ENCODE data around the gene MAST1. TPM values are rescaled to one million over a fixed set of nuclear protein-coding genes. Genes with fewer than 3 reads are reported as not detected.
A peak's percentile ranks its signal among the peaks of the same experiment; 100 is the strongest.

The MAST1 gene
- total and polyA plus RNA-seq, 8 donors, result 0.43 to 33.9 (median 1.3) TPM; not detected in 1

GRCh38 chr19:12882589-12882988 is 44.3 kb downstream of the MAST1 start:
- intact Hi-C loops (cut with DNase I; ENCODE audit: low total_unique reads), result loop anchor here (10.0 kb wide), 1 partner anchor 52 kb away; the partner anchor contains the start of genes CALR and FARSA
- Histone ChIP-seq H3K36me3 (peaks cover 7 to 12% (median 12%) of the 10 kb centered on the region in 4 donors), H3K4me3 (no peak overlapping the region), H3K4me1 (peaks cover 22 to 50% (median 42%) of the 10 kb centered on the region in 4 donors), H3K9me3 (peaks cover 0 to 16% (median 12%) of the 10 kb centered on the region in 4 donors), H3K27ac (peak overlapping the region in 2 of 5 donors; percentile 34 to 92), H3K27me3 (peaks cover 0 to 26% (median 12%) of the 10 kb centered on the region in 3 donors)
- TF ChIP-seq, protein P1, sequence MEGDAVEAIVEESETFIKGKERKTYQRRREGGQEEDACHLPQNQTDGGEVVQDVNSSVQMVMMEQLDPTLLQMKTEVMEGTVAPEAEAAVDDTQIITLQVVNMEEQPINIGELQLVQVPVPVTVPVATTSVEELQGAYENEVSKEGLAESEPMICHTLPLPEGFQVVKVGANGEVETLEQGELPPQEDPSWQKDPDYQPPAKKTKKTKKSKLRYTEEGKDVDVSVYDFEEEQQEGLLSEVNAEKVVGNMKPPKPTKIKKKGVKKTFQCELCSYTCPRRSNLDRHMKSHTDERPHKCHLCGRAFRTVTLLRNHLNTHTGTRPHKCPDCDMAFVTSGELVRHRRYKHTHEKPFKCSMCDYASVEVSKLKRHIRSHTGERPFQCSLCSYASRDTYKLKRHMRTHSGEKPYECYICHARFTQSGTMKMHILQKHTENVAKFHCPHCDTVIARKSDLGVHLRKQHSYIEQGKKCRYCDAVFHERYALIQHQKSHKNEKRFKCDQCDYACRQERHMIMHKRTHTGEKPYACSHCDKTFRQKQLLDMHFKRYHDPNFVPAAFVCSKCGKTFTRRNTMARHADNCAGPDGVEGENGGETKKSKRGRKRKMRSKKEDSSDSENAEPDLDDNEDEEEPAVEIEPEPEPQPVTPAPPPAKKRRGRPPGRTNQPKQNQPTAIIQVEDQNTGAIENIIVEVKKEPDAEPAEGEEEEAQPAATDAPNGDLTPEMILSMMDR (IDR thresholded peaks at IDR 0.05), result no peak
- no peak for TF ChIP-seq EP300 (IDR thresholded peaks at IDR 0.05)
- TF ChIP-seq POLR2AphosphoS5 (IDR thresholded peaks at IDR 0.05), result no peak
- no peak for TF ChIP-seq POLR2A (IDR thresholded peaks at IDR 0.05)
- no peak for DNase-seq
- WGBS, 5 donors, result 78 to 94% (median 87%) methylated on average over 3 of the region's 3 CpGs

DNA sequence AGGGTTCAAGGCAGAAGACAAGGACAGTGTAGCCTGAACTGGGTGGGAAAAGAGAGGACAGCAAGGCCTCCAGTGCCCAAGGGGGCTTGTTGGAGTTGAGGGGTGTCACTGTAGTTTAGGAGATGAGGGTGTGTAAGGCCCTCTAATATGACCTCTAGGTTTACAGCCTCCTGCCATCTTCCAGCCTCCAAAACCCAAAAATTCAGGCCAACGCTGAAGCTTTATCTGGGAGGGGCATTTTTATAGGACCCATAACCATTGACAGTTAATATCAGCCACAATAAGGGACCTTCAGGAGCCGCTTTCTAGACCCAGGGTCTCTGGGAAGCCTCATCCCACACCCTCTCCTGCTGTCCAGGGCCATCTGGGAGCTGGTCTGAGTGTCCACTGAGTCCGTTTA is 45.9 kb downstream of the MAST1 start:
- H3K27ac ChIP-seq, result no peak overlapping the region
- WGBS, 5 donors, result 89 to 97% (median 94%) methylated on average over 3 of the region's 3 CpGs
- no peaks in the 10 kb centered on the region for H3K36me3 ChIP-seq
- peaks cover 0 to 16% (median 12%) of the 10 kb centered on the region in 4 donors for H3K9me3 ChIP-seq
- H3K4me1 ChIP-seq, result peaks cover 22 to 50% (median 42%) of the 10 kb centered on the region in 4 donors
- DNase-seq, result no peak
- peaks cover 0 to 26% (median 12%) of the 10 kb centered on the region in 3 donors for H3K27me3 ChIP-seq
- H3K4me3 ChIP-seq, result no peak overlapping the region
- intact Hi-C loops (cut with DNase I; ENCODE audit: low total_unique reads), result loop anchor here (10.0 kb wide), 1 partner anchor 51 kb away; the partner anchor contains the start of genes CALR and FARSA
- TF ChIP-seq, protein P1 (IDR thresholded peaks at IDR 0.05), result no peak
- no peak for TF ChIP-seq POLR2A (IDR thresholded peaks at IDR 0.05)

GRCh38 chr19:12884627-12884925 is 46.3 kb downstream of the MAST1 start:
- DNase-seq, result no peak
- peaks cover 0 to 26% (median 12%) of the 10 kb centered on the region in 3 donors for H3K27me3 ChIP-seq
- TF ChIP-seq, protein P1 (IDR thresholded peaks at IDR 0.05), result no peak
- TF ChIP-seq EP300 (IDR thresholded peaks at IDR 0.05) (no peak), POLR2A (IDR thresholded peaks at IDR 0.05) (no peak), POLR2AphosphoS5 (IDR thresholded peaks at IDR 0.05) (no peak)
- intact Hi-C loops (cut with DNase I; ENCODE audit: low total_unique reads), result loop anchor here (10.0 kb wide), 1 partner anchor 50 kb away; the partner anchor contains the start of genes CALR and FARSA
- H3K4me1 ChIP-seq, result peaks cover 22 to 47% (median 41%) of the 10 kb centered on the region in 4 donors
- 72 to 77% (median 76%) methylated on average over 11 to 12 of the region's 12 CpGs for WGBS, 5 donors
- peak overlapping the region in 3 of 5 donors; percentile 1 to 72 (median 69) for H3K27ac ChIP-seq
- peak overlapping the region in 2 of 4 donors; percentile 49 to 57 for H3K4me3 ChIP-seq
- peaks cover 0 to 16% (median 12%) of the 10 kb centered on the region in 4 donors for H3K9me3 ChIP-seq
- no peaks in the 10 kb centered on the region for H3K36me3 ChIP-seq

GRCh38 chr19:12884926-12885748 is 46.8 kb downstream of the MAST1 start:
- TF ChIP-seq POLR2A (IDR thresholded peaks at IDR 0.05), result peak in 1 of 4 donors; percentile 17
- TF ChIP-seq, protein P1 (IDR thresholded peaks at IDR 0.05), result peak in 5 of 7 experiments; percentile 34 to 71 (median 62)
- no peak for TF ChIP-seq EP300 (IDR thresholded peaks at IDR 0.05)
- TF ChIP-seq POLR2AphosphoS5 (IDR thresholded peaks at IDR 0.05), result peak in 1 of 3 donors; percentile 34
- Histone ChIP-seq H3K27ac (peak overlapping the region; percentile 57 to 74 (median 69)), H3K9me3 (peaks cover 0 to 16% (median 12%) of the 10 kb centered on the region in 4 donors), H3K4me3 (peak overlapping the region; percentile 46 to 59 (median 53)), H3K4me1 (peaks cover 24 to 44% (median 36%) of the 10 kb centered on the region in 4 donors), H3K27me3 (peaks cover 0 to 26% (median 12%) of the 10 kb centered on the region in 3 donors), H3K36me3 (no peaks in the 10 kb centered on the region)
- DNase-seq, result peak; percentile 92 to 95
- intact Hi-C loops (cut with DNase I; ENCODE audit: low total_unique reads), result loop anchor here (10.0 kb wide), 1 partner anchor 50 kb away; the partner anchor contains the start of genes CALR and FARSA
- WGBS, 5 donors, result 3 to 11% (median 4%) methylated on average over 28 to 73 of the region's 73 CpGs

All from stomach (tissue), 9 donors.